NCI-H82 treated with DMSO at 0.1 percent for 48 hours (cell line): ENCODE data around the gene TCF3.

Source experiments
- DNase-seq: peaks from one replicate; lab custom pipeline; 2025; ENCODE audit not compliant: unreplicated experiment; lab: John Stamatoyannopoulos, UW

The TCF3 gene

GRCh38 chr19:1567116-1567847 lies 85.1 kb downstream of the TCF3 start:
- no peak for DNase-seq

- peak; percentile 33 for DNase-seq
Measured at GRCh38 chr19:1566392-1567115, 85.9 kb downstream of the TCF3 start.

- DNase-seq: no peak
Measured at GRCh38 chr19:1563251-1563650, 89.2 kb downstream of the TCF3 start.

- no peak for DNase-seq
Measured at GRCh38 chr19:1561236-1561842, 91.1 kb downstream of the TCF3 start.

GRCh38 chr19:1560286-1560882 lies 92.0 kb downstream of the TCF3 start:
- no peak for DNase-seq
